NT2/D1 (cell line): ENCODE data around the gene SLC8A1.

Source experiments
- SUZ12 ChIP-seq: IDR thresholded peaks from 2 replicates; pipeline ENCODE4 v1.6.1; 2011; ENCODE audit not compliant: insufficient read length, insufficient read depth; ENCODE audit errors: extremely low read depth
- YY1 ChIP-seq: IDR thresholded peaks from 2 replicates; pipeline ENCODE4 v1.6.1; 2011; ENCODE audit not compliant: insufficient read length, insufficient read depth
- ZNF274 ChIP-seq: IDR thresholded peaks from 2 replicates; pipeline ENCODE4 v1.6.1; 2011; ENCODE audit warnings: mild to moderate bottlenecking, low read depth, low read length

- TF ChIP-seq SUZ12 (no peak), ZNF274 (no peak), YY1 (no peak)
Observed at GRCh38 chr2:40169856-40170255, 282.0 kb downstream of the SLC8A1 start.
